Stimulated activated CD8-positive, alpha-beta memory T cell treated with anti-CD3 and anti-CD28 coated beads, Interleukin-4, amount 100 ng/mL, for 48 hours (primary cell): ENCODE results near the gene IFI44.
A peak's percentile ranks its signal among the peaks of the same experiment; 100 is the strongest.

Experiments
- DNase-seq: peaks from one replicate; pipeline ENCODE4 v3.0.0-alpha.2; 2020

Gene IFI44

DNA sequence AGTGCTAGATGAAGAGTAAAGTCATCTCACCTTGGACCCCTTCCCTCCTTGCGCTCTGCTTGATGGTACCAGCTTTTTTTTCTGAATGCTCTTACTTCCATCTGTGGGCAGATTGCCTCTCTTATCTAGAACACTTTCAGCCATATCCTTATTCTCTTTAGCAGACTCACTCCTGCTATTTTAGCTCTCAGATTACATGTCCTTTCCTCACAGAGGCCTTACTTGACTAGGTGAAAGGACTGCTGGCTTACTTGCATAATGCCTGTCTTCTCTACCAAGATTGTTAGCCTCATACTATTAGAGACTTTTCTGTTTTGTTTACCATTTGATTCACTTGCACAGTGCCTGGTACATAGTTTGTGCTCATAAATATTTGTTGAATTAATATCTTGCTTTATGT lies 9.3 kb downstream of the IFI44 start:
- no peak for DNase-seq

DNA sequence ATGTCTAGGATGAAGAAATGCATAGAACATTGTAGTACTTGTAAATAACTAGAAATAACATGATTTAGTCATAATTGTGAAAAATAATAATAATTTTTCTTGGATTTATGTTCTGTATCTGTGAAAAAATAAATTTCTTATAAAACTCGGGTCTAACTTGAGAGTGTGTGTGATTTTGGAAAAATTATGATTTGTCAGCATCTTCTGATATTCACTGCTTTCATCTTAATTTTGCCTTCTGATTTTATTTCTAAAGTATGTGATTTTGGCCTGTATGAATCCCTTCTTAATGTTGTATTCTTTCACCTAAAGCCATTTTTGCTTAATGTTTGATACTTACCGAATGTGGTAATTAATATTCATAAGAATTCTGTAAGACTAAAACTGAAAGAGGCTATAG lies 14.3 kb downstream of the IFI44 start:
- DNase-seq: no peak

DNA sequence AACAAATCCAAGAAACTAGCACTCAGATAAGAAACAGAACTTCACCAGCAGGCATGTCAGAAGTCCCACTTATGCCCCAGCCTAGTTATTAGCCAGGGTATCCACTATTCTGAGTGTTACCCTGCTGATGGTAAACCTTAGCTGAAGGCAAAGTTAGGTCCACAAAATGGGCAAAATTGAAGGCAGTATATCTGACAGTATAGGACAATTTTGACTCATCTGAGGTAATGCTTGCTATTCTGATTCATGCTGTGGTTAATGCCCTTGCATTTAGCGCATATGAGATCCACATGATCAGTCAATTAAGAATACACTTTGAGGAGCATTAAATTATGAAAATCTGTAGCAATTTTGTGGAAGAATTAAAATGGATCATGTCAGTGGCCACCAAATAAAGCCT lies 15.1 kb downstream of the IFI44 start:
- no peak for DNase-seq

DNA sequence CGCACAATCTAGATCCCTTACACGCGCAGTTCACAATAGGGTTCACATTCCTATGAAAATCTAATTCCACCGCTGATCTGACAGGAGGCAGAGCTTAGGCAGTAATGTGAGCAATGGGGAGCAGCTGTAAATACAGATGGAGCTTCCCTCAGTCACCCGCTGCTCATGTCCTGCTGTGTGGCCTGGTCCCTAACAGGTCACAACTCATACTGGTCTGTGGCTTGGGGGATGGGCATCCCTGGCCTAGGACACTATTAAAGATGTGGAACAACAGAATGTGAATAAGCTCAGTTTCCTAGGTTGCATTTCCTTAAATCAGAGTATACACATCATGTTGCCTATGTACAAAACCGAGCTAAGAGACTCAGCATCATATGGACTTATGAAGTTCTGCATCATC lies 16.2 kb downstream of the IFI44 start:
- no peak for DNase-seq

DNA sequence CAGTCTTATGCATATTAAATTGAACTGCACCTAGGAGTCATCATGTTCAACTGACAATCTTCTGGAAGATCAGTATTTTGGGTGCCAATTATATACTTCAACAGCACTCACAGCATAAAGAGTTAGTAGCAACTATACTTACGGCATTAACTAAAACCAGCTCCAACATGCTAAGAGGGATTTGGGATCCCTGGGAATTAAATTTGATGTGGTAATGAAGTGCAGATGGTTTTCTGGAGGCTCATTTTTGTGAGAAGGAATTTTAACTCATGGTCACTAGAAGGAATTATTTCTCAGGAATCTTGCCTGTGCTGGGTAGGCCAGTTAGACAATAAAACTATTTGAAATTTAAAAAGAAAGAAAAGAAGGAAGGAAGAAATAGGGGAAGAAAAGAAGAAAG lies 18.3 kb downstream of the IFI44 start:
- no peak for DNase-seq

DNA sequence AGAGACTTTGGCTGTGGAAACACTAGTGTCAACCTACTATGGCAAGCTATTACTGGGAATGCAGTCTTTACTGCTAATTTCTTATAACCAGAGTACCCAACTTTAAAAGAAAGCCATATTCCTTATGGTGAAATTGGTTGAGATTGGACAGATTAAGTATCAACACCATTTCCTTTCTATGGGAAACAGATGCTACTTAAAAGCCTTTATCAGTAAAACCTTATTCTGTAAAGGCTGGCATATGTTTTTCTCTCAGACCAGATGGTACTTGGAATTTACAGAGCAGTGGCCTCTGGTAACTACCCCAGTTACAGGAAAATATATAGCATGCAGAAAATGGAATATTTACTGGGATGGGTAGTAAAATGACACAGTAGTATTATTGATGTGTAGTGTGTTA lies 18.8 kb downstream of the IFI44 start:
- DNase-seq: no peak

DNA sequence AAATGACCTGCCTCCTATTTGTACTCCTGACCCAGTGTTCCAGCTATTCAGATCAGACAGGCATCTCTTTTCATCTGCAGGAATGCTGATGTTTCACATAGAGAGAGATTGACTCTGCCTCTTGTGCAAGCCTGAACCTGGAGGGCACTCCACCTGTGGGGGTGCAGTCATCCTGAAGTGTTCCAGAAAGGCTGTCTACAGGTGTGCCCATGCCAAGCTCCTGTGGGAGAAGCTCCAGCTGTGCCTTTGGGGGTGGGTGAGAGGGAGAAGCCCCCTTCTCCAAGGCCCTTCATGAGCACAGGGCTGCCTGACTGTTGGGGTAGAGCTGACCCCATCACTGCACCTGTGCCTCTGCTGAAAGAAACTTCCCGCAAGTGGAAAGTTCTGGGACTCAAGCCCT lies 22.8 kb downstream of the IFI44 start:
- DNase-seq: no peak

DNA sequence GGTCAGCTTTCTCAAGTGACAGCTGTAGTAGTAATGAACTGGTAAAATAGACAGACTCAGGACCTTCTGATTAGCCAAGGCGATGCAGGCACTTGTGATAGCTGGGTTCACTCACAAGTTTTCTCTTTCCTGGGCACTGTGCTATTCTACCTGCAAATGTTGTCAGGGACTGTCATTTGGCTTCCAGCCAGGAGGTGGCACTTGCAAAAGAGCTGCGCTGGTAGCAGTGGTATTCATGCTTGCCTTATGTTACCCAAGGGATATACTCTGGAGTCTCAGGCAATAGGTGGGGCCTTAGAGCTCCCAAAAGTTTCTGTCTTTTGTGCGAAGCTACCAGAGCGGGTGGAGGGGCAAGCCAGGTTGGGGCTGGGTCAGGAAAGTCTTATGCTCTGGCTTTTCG lies 23.5 kb downstream of the IFI44 start:
- peak; percentile 35 for DNase-seq

DNA sequence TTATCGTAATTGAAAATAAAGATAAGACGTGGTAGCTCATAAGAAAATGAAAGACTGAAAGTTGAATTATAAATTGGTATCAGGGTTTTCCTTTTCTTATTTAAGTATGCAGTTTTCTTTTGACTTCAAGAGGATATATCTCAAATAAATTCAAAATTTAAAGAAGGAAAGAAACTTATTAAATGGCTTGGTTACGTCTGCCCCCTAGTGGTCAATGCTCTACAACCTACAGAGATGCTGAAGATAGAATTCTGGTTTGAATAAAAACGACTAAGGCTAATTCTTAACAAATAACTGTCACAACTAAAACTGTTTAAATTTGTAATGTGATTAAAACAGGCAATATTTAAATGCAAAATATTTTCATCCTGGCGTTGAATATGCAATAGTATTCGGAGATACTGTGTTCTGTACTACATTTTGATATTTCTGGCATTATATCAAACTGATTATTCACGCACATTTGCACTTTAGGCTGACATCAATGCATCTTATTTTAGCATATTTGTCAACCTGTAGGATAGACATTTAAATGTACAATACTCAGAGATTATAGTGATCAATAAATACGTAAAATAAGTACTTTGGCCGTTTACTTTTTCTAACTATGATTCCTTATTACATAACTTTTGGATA lies 26.8 kb downstream of the IFI44 start:
- peak; percentile 65 for DNase-seq

DNA sequence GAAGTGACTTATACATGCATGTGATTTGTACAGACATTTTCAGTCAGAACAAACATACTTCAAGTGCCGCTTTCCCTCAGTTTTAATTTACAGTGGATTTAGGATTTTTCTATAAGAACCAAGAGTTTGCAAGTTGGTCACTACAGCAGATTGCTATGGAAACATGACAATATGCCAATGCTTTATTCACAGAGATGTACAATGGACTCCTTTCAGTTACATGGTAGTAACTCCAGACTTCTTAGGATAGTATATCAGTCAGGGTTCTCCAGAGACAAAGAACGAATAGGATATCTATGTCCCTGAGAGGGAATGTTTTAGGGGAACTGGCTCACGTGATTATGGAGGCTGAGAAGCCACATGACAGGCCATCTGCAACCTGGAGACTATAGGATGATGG lies 27.4 kb downstream of the IFI44 start:
- no peak for DNase-seq

DNA sequence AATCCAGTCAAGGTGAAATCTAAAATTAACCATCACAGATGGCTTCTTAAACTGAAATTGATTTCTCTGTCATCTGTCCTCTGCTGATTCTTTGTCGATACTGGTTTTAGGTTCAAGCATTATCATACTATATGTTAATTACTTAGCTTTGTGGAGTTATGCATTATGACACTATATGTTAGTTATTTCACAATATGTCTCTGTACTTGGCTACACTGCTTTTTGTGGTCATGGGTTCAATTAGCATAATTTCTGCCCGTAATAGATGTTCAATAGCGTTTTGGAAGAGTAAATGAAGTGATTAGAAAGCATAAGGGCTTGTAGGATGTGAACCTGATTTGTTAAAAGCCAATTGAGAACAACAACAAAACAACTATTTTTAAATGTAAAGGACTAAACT lies 28.2 kb downstream of the IFI44 start:
- DNase-seq: no peak

DNA sequence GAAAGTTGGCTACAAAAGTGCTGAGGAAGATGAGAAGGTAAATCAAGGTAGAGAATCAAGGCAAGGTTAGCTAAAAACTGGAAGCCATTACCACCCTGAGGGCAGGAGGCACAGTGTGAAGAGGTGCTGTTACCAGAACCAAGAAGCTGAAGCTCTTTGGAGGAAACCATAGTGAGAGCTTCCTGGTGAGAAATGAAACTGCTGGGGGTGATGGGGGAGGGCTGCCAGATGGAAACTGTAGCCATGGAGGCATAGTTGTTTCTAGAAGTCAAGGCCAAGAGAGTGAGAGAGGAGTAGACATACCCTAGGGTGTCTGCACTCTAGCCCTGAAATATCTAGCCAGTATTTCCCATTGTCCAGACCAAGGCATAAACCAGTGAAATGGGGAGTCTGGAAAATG lies 28.7 kb downstream of the IFI44 start:
- DNase-seq: no peak

DNA sequence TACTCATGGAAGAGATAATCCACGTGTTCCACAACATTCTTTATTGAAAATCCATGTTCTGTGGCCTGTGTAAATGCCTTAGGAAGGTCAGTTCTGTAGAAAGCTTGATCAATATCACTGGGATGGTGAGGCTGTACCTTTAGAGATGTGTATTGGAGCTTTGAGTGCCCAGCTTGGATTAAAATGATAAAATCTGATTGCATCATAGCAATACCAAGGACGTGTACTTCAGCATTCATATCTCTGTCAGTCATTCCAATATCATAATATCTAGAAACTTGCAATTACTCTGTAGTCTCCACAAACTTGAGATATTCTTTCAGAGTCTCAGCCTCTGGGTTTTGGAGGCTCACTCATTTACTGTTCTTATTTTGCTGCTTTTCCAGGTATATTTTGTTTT lies 31.6 kb downstream of the IFI44 start:
- DNase-seq: no peak

DNA sequence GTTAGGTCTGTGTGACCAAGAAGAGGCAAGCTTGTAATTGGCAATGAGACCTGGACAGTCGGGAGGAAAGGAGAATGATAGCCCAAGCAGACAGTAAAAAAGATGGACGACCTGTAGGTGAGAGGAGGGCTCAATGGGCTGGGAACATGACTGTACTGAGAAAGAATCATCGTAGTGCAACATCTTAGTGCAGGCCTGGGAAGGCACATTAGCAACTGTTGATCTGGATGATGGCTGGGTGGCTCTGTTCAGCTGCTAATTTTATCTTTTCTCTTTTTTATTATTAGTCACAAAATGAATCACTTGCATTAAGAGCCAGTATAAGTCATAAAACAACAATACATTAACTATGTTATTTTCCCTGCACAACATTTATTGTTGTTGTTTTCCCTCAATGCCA lies 32.9 kb downstream of the IFI44 start:
- DNase-seq: no peak

DNA sequence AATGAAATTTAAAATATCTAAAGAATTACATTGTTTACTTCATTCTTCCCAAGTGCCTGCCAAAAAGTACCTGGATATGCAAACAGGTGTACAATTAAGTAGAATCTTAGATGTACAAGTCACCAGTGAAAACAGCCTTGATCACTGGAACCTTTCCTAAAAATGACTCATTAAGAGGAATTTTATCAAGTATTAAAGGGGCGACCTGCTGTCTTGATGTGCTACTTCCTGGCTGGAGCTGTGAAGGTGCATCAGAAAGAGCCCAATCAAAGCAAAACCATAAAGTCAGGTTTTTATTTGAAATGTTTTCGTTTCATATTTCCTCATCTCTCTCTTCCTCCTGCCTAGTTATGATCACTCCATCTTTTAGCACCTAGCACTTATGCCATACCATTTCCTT lies 33.4 kb downstream of the IFI44 start:
- no peak for DNase-seq

DNA sequence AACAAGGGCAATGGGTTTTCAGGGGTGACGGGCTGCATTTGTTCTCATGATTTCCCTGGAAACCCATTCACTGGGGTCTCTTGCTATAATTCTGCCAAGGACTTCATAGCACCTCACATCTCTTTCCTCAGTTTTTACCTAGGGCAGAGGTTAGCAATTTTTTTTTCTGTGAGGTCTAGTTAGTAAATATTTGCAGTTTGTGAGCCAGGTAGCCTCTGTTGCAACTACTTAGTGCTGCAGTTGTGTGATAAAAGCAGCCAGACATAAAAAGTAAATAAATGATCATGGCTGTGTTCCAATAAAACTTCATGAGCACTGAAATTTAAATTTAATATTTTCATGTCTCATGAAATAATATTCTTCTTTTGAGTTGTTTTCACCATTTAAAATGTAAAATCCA lies 37.7 kb downstream of the IFI44 start:
- no peak for DNase-seq

DNA sequence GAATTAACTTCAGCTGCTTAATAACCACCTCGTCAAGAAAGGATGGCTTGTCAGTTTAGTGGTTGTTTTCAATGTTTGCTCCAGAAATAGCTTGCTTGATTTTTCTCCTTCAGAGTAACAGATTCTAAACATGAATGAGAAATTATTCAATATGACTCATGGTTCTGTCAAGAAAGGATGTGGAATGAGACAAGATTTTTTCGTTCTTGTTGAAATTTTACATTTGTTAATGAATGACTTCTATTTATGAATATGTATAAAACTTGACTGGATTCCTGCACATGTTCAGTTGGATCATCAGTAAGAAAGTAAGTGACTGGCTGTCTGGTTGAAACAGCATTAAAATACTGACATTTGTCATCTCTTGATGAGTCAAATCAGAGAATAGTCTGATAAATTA lies 38.3 kb downstream of the IFI44 start:
- DNase-seq: no peak

DNA sequence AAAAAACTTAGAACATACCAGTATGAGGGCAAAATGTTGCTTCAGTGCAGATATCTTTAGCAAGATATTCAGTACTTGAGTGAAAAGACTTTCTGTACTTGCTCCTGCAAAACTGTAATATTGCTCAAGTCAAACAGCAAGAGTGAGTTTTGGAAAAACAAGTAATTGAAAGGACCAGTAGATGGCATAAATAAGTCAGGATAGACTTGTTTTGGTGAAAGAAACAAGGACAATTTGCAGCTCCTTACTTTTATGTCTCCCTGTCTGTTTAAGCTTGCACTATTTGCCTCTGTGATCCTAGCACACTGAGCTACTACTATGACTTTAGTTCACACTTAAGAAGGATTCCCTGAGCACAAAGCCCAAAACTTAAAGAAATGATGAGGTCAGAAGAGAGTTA lies 39.1 kb downstream of the IFI44 start:
- no peak for DNase-seq

DNA sequence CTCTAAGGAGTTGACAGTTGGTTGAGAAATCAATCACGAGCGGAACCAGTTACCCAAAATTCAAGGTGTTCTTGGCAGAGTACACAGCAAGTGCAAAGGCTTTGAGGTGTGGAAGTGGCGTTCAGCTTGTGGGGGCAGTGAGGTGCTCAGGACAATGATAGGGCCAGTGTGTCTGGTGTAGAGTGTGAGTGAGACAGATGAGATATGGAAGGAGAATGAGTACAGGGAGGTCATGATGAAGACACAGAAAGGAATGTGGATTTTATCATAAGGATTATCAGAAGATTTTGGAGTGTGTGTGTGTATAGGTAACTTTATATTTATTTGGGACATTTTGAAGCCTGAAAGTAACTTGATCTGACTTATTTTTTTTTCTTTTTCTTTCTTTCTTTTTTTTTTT lies 40.9 kb downstream of the IFI44 start:
- DNase-seq: no peak

DNA sequence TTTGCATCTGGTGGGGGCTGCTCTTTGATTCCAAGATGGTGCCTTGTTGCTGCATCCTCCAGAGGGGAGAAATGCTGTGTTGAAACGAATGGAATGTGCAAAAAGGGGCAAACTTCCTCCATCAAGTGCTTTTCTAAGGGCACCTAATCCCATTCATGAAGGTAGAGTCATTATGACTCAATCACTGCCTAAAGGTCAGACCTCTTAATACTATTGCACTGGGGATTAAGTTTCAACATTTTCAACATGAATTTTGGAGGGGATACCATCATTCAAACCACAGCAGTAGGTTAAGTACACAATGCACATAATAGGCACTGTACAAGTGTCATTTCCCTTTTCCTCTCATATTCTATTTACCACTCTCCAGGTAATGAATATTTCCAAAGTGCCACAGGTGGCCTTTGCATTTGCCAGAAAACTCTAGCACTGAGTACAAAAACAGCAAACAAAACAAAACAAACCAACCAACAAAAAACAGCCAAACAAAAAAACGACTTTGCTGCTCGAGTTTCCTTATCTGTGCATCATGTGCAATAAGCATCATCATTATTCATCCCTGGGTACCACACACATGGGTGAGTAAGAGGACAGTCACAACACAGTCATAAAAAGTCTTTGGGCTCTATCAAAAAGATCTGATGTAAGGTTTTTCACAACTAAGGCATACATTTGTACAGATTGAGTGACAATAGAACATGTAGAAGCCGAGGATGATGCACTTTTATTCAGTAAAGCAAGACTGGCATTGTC lies 42.5 kb downstream of the IFI44 start:
- DNase-seq: no peak

DNA sequence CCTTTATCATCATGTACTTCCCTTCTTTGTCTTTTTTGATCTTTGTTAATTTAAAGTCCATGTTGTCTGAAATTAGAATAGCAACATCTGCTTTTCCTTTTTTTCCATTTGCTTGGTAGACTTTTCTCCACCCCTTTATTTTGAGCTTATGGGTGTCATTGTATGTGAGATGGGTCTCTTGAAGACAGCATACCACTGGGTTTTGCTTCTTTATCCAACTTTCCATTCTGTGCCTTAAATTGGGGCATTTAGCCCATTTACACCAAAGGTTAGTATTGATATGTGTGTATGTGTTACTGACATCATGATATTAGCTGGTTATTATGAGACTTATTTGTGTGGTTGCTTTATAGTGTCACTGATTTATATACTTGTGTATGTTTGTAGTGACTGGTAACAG lies 50.2 kb downstream of the IFI44 start:
- no peak for DNase-seq

DNA sequence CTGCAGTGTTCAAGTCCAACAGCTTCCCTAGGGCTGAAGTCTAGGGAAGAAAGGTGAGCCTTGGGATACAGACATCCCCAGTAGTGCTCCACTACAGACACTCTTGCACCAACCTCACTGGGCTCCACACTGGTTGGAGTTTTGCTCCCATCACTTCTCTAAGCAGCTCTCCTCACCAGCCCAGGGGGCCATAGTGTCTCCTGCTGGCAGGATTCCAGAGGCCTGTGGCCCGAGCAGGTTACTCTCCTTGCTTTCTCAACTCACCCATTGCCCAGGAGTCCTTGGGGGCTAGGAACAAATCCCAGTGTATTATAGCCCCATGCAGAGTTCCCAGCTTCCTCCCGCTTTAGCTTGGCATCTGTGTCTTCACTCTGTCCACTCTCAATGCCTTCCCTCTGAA lies 52.8 kb downstream of the IFI44 start:
- no peak for DNase-seq

DNA sequence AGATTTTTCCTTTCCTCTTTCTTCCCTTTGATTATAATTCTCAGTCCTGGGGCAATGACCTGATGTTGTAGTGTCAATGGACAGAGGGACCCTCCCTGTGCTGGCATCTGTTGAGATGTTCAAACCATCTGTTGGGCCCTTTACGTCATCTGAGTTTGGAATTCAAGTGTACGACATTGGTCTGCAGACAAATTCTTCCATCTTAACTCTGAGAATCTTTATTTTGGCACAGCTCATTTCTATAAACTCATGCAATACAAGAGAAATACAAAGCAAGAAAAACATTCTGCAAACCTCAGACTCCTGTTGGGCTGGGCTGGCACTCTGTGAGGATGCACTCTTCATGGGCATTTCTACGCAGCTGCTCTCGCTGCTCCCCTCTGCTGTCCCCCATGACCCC lies 54.2 kb downstream of the IFI44 start:
- DNase-seq: no peak

DNA sequence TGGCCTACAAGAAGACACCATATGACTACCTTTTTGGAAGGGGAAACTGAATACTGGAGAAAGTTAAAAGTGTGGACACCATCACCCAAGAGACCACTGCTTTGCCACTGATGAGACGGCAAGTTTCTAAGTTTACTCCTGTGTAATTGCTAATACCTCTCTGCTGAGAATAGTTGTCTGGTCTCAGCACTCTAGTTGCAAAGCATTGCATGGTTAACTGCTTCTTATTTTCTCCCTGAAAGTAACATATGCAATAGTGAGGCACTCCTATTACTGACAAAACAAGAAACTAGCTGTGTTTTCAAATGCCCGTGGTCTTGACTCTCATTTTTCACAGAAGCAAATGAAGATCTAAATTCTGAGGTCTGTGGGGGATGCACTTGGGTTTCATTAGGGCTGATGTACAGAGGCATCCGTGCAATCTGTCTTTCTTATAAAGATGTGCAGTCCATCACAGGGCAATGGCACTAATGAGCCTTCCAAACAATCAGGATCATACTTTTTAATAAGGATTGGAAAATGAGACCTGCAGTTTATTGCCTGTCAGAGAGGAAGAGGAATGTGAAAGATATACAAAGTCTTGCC lies 62.9 kb downstream of the IFI44 start:
- DNase-seq: no peak

DNA sequence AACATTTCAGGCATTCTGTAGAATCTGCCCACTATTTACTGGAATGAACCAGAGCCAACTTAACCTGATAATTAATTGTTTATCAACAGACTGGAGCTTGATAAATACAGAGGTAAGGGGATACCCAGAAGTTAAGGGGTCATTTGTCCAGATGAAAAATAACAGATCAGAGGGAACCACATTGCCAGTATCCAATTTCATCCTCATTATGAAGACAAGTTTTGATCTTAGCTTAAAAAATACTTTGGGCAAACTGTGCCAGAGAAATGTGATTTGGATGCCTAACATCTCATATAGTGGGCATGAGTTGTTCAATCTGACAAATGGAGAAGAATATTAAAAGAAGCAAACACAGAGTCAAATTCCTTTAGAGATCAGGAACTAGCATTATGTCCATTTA lies 63.7 kb downstream of the IFI44 start:
- no peak for DNase-seq
